Fibroblast of lung (primary cell): Measurements from ENCODE around the gene BOLA2B.

Experiments used
- EZH2 ChIP-seq: IDR thresholded peaks from 2 replicates; pipeline ENCODE4 v1.5.1; 2012; ENCODE audit warnings: low read length, control low read depth, mild to moderate bottlenecking; ENCODE audit errors: missing control alignments
- TF ChIP-seq, protein P1 (sequence below), 2 donors: IDR thresholded peaks in 1 of 2; conservative IDR thresholded peaks in 1 of 2; 1 replicate in 1 of 2; 2 replicates in 1 of 2; pipeline ENCODE4 v1.5.1; 2011 to 2012; ENCODE audit warnings: low read length in 2 of 2, control low read depth in 1 of 2, inconsistent platforms in 1 of 2, low read depth in 1 of 2, mild to moderate bottlenecking in 1 of 2

DNA sequence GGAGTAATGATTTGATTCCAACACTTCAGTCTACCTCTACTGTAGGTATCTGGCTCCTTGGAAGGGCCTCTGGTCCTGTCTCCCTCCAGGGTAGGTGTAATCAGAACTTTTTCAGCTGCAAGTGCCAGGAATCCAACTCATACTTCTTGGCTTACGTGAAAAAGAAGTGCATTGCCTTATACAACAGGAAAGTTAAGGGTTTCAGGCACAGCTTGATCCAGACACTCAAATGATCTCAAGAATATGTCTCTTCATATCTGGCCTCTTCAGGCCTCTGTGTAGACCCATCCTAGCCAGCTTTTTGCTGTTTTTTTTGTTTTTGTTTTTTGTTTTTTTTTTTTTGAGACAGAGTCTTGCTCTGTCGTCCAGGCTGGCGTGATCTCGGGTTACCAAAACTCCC lies 14.3 kb downstream of the BOLA2B start:
- TF ChIP-seq, protein P1, sequence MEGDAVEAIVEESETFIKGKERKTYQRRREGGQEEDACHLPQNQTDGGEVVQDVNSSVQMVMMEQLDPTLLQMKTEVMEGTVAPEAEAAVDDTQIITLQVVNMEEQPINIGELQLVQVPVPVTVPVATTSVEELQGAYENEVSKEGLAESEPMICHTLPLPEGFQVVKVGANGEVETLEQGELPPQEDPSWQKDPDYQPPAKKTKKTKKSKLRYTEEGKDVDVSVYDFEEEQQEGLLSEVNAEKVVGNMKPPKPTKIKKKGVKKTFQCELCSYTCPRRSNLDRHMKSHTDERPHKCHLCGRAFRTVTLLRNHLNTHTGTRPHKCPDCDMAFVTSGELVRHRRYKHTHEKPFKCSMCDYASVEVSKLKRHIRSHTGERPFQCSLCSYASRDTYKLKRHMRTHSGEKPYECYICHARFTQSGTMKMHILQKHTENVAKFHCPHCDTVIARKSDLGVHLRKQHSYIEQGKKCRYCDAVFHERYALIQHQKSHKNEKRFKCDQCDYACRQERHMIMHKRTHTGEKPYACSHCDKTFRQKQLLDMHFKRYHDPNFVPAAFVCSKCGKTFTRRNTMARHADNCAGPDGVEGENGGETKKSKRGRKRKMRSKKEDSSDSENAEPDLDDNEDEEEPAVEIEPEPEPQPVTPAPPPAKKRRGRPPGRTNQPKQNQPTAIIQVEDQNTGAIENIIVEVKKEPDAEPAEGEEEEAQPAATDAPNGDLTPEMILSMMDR (conservative IDR thresholded peaks at IDR 0.05 in 1 of 2, IDR thresholded peaks at IDR 0.05 in 1 of 2; ENCODE audit: low read depth in 1 of 2, low read length in 2 of 2) = no peak
- TF ChIP-seq EZH2 = no peak
